ENCODE results near the gene PPP4R4.

- TF ChIP-seq POLR2A (IDR thresholded peaks at IDR 0.05; ENCODE audit: low read length) (no peak), GATA1 (IDR thresholded peaks at IDR 0.05; ENCODE audit: low read depth, low read length) (no peak)
Observed at GRCh38 chr14:94307410-94307992, 133.4 kb downstream of the PPP4R4 start.

All from erythroblast (primary cell).